Neural progenitor cell (in vitro differentiated cells): ENCODE data around the gene TPH1. TPM values are rescaled to one million over a fixed set of nuclear protein-coding genes. Genes with fewer than 3 reads are reported as not detected.

Source experiments
- DNase-seq: peaks from one replicate; pipeline ENCODE4 v3.0.0-alpha.2; 2016; ENCODE audit warnings: low spot score
- H2AFZ ChIP-seq: fragments of 200-600 bp; sonication (generic); replicated peaks from 2 replicates; pipeline ENCODE4 v1.6.1; 2016; ENCODE audit warnings: antibody characterized with exemption
- H3F3A ChIP-seq: fragments of 200-600 bp; sonication (generic); 2 replicates; pipeline ENCODE4 v1.6.1; 2016; ENCODE audit warnings: antibody characterized with exemption, low read depth
- H3K27ac ChIP-seq: fragments of 200-600 bp; sonication (generic); 2 replicates; pipeline ENCODE4 v1.5.1; 2016; ENCODE audit warnings: mild to moderate bottlenecking
- H3K27me3 ChIP-seq: fragments of 200-600 bp; sonication (generic); 2 replicates; pipeline ENCODE4 v1.6.1; 2016; ENCODE audit warnings: mild to moderate bottlenecking, moderate library complexity
- H3K36me3 ChIP-seq: fragments of 200-600 bp; sonication (generic); 2 replicates; pipeline ENCODE4 v1.5.1; 2016
- H3K4me1 ChIP-seq: fragments of 200-600 bp; sonication (generic); 2 replicates; pipeline ENCODE4 v1.6.1; 2016; ENCODE audit warnings: mixed run types
- H3K4me2 ChIP-seq: fragments of 200-600 bp; sonication (generic); 2 replicates; pipeline ENCODE4 v1.6.1; 2016
- H3K4me3 ChIP-seq: fragments of 200-600 bp; sonication (generic); 2 replicates; pipeline ENCODE4 v1.5.1; 2016
- H3K79me2 ChIP-seq: fragments of 200-600 bp; sonication (generic); 2 replicates; pipeline ENCODE4 v1.6.1; 2016; ENCODE audit warnings: low read depth
- H3K9ac ChIP-seq: fragments of 200-600 bp; sonication (generic); 2 replicates; pipeline ENCODE4 v1.6.1; 2016
- H3K9me3 ChIP-seq: fragments of 200-600 bp; sonication (generic); 2 replicates; pipeline ENCODE4 v1.5.1; 2016; ENCODE audit warnings: low read depth
- H4K20me1 ChIP-seq: fragments of 200-600 bp; sonication (generic); 2 replicates; pipeline ENCODE4 v1.6.1; 2016; ENCODE audit warnings: low read depth
- H3K27ac Mint-ChIP-seq: 3 replicates; pipeline ENCODE4 v1.8.0; 2021; ENCODE audit warnings: mixed read lengths
- H3K27me3 Mint-ChIP-seq: 2 replicates; pipeline ENCODE4 v1.8.0; 2022; ENCODE audit warnings: low read depth, mild to moderate bottlenecking, inconsistent platforms, moderate library complexity, mixed read lengths; ENCODE audit not compliant: insufficient read depth
- H3K36me3 Mint-ChIP-seq: 3 replicates; pipeline ENCODE4 v1.8.0; 2021; ENCODE audit warnings: mixed read lengths
- H3K4me1 Mint-ChIP-seq: 3 replicates; pipeline ENCODE4 v1.8.0; 2021; ENCODE audit warnings: mixed read lengths
- H3K4me3 Mint-ChIP-seq: 3 replicates; pipeline ENCODE4 v1.8.0; 2021; ENCODE audit warnings: mild to moderate bottlenecking, moderate library complexity, mixed read lengths
- H3K9me3 Mint-ChIP-seq: 3 replicates; pipeline ENCODE4 v1.8.0; 2020; ENCODE audit warnings: mixed read lengths
- CTCF ChIP-seq: fragments of 200-600 bp; sonication (generic); IDR thresholded peaks from 2 replicates; pipeline ENCODE4 v1.5.1; 2017; ENCODE audit warnings: antibody characterized with exemption, mild to moderate bottlenecking
- EZH2 ChIP-seq: fragments of 200-600 bp; sonication (generic); IDR thresholded peaks from 2 replicates; pipeline ENCODE4 v1.6.1; 2017; ENCODE audit warnings: antibody characterized with exemption, mild to moderate bottlenecking, moderate library complexity
- EZH2phosphoT487 ChIP-seq: fragments of 200-600 bp; sonication (generic); IDR thresholded peaks from 2 replicates; pipeline ENCODE4 v1.6.1; 2017; ENCODE audit warnings: antibody characterized with exemption
- total RNA-seq: library from RNA; depleted of rRNA; stranded (reverse); fragments of >200 nt; gene quantifications from 2 replicates; pipeline ENCODE4 v1.2.3, GENCODE V29; 2015; ENCODE audit warnings: low replicate concordance

TPH1 gene
- total RNA-seq, 1 donor from 2014 or later = 0.24 TPM

- H3K27ac Mint-ChIP-seq = no peak overlapping the region
- H3K4me1 Mint-ChIP-seq = no peaks in the 10 kb centered on the region
- no peaks in the 10 kb centered on the region for H3K36me3 ChIP-seq
- no peaks in the 10 kb centered on the region for H4K20me1 ChIP-seq
- H3K27ac ChIP-seq = no peak overlapping the region
- H3K27me3 ChIP-seq = no peaks in the 10 kb centered on the region
- DNase-seq = no peak
- no peaks in the 10 kb centered on the region for H3K9me3 ChIP-seq
- no peaks in the 10 kb centered on the region for H3K79me2 ChIP-seq
- no peak overlapping the region for H3K4me3 ChIP-seq
- TF ChIP-seq EZH2 = no peak
- TF ChIP-seq EZH2phosphoT487 = no peak
- TF ChIP-seq CTCF = no peak
- no peak overlapping the region for H2AFZ ChIP-seq
- no peaks in the 10 kb centered on the region for H3F3A ChIP-seq
- H3K9me3 Mint-ChIP-seq = no peaks in the 10 kb centered on the region
- peaks cover 3% of the 10 kb centered on the region for H3K36me3 Mint-ChIP-seq
- H3K4me2 ChIP-seq = no peak overlapping the region
- H3K4me1 ChIP-seq = no peaks in the 10 kb centered on the region
- H3K9ac ChIP-seq = no peak overlapping the region
- no peak overlapping the region for H3K4me3 Mint-ChIP-seq
- no peaks in the 10 kb centered on the region for H3K27me3 Mint-ChIP-seq
Measured at GRCh38 chr11:18071098-18071705, 25.1 kb upstream of the TPH1 start.

GRCh38 chr11:18067372-18067771 is 21.3 kb upstream of the TPH1 start:
- no peak overlapping the region for H3K4me2 ChIP-seq
- Mint-ChIP-seq H3K9me3 (no peaks in the 10 kb centered on the region), H3K27ac (peak overlapping the region; percentile 33), H3K4me1 (peaks cover 6% of the 10 kb centered on the region), H3K27me3 (peaks cover 2% of the 10 kb centered on the region), H3K4me3 (no peak overlapping the region), H3K36me3 (peaks cover 3% of the 10 kb centered on the region)
- H3K27ac ChIP-seq = no peak overlapping the region
- H3K36me3 ChIP-seq = no peaks in the 10 kb centered on the region
- no peaks in the 10 kb centered on the region for H3K9me3 ChIP-seq
- no peaks in the 10 kb centered on the region for H3K27me3 ChIP-seq
- no peaks in the 10 kb centered on the region for H3K79me2 ChIP-seq
- no peaks in the 10 kb centered on the region for H3F3A ChIP-seq
- no peaks in the 10 kb centered on the region for H4K20me1 ChIP-seq
- H3K9ac ChIP-seq = no peak overlapping the region
- no peak for TF ChIP-seq CTCF
- H2AFZ ChIP-seq = no peak overlapping the region
- no peaks in the 10 kb centered on the region for H3K4me1 ChIP-seq
- H3K4me3 ChIP-seq = no peak overlapping the region
- DNase-seq = no peak

- Histone ChIP-seq H3K4me2 (no peak overlapping the region), H3K4me1 (no peaks in the 10 kb centered on the region), H3K79me2 (no peaks in the 10 kb centered on the region), H3K9ac (no peak overlapping the region), H3K27me3 (no peaks in the 10 kb centered on the region), H3K27ac (no peak overlapping the region), H3K36me3 (no peaks in the 10 kb centered on the region), H4K20me1 (no peaks in the 10 kb centered on the region), H2AFZ (no peak overlapping the region), H3K4me3 (no peak overlapping the region), H3K9me3 (no peaks in the 10 kb centered on the region), H3F3A (no peaks in the 10 kb centered on the region)
- Mint-ChIP-seq H3K27me3 (peaks cover 2% of the 10 kb centered on the region), H3K4me3 (no peak overlapping the region), H3K27ac (no peak overlapping the region), H3K4me1 (peaks cover 6% of the 10 kb centered on the region), H3K9me3 (no peaks in the 10 kb centered on the region), H3K36me3 (peaks cover 3% of the 10 kb centered on the region)
- no peak for DNase-seq
- TF ChIP-seq EZH2 = no peak
- no peak for TF ChIP-seq EZH2phosphoT487
- no peak for TF ChIP-seq CTCF
Measured at GRCh38 chr11:18066626-18067025, 20.6 kb upstream of the TPH1 start.
